Measurements from ENCODE around the gene IL9R.
A peak's percentile ranks its signal among the peaks of the same experiment; 100 is the strongest.
"Not testable (repeated sequence)": the region's sequence is repeated elsewhere in the genome, so short reads cannot be mapped to it uniquely, and the experiment has no call there.

The IL9R gene

GRCh38 chrX:155997436-155997835, at the start of gene IL9R:
TSS of gene IL9R (plus strand) at chrX:155997696. CDS start at chrX:155997760, 64 bp downstream.
- peak in 2 of 4 experiments; percentile 9 to 15 for DNase-seq (ENCODE audit: low read depth in 4 of 4, low spot score in 1 of 4)

- DNase-seq (ENCODE audit: low read depth in 4 of 4, low spot score in 1 of 4): no peak
Measured at GRCh38 chrX:155949098-155949497, 48.4 kb upstream of the IL9R start.

GRCh38 chrX:155951237-155951789, 46.2 kb upstream of the IL9R start:
- no peak for DNase-seq (ENCODE audit: low read depth in 4 of 4, low spot score in 1 of 4)

GRCh38 chrX:155953055-155953454, 44.4 kb upstream of the IL9R start:
- DNase-seq (ENCODE audit: low read depth in 4 of 4, low spot score in 1 of 4): no peak

GRCh38 chrX:155954793-155955192, 42.7 kb upstream of the IL9R start:
- DNase-seq (ENCODE audit: low read depth in 4 of 4, low spot score in 1 of 4): no peak

GRCh38 chrX:155956099-155956498, 41.4 kb upstream of the IL9R start:
- no peak for DNase-seq (ENCODE audit: low read depth in 4 of 4, low spot score in 1 of 4)

- DNase-seq (ENCODE audit: low read depth in 4 of 4, low spot score in 1 of 4): no peak
Measured at GRCh38 chrX:155956649-155957048, 40.8 kb upstream of the IL9R start.

GRCh38 chrX:155957843-155958242, 39.7 kb upstream of the IL9R start:
- no peak for DNase-seq (ENCODE audit: low read depth in 4 of 4, low spot score in 1 of 4)

GRCh38 chrX:155959018-155959587, 38.4 kb upstream of the IL9R start:
- no peak for DNase-seq (ENCODE audit: low read depth in 4 of 4, low spot score in 1 of 4)

GRCh38 chrX:155962906-155963305, 34.6 kb upstream of the IL9R start:
- no peak for DNase-seq (ENCODE audit: low read depth in 4 of 4, low spot score in 1 of 4)

- DNase-seq (ENCODE audit: low read depth in 4 of 4, low spot score in 1 of 4): no peak
Measured at GRCh38 chrX:155966876-155967275, 30.6 kb upstream of the IL9R start.

- DNase-seq (ENCODE audit: low read depth in 4 of 4, low spot score in 1 of 4): no peak
Measured at GRCh38 chrX:155967653-155968325, 29.7 kb upstream of the IL9R start.

- no peak for DNase-seq (ENCODE audit: low read depth in 4 of 4, low spot score in 1 of 4)
Measured at GRCh38 chrX:155968326-155968661, 29.2 kb upstream of the IL9R start.

- DNase-seq (ENCODE audit: low read depth in 4 of 4, low spot score in 1 of 4): no peak
Measured at GRCh38 chrX:155968791-155969190, 28.7 kb upstream of the IL9R start.

- DNase-seq (ENCODE audit: low read depth in 4 of 4, low spot score in 1 of 4): not testable (repeated sequence)
Measured at GRCh38 chrX:155971658-155972057, 25.8 kb upstream of the IL9R start.

- not testable (repeated sequence) for DNase-seq (ENCODE audit: low read depth in 4 of 4, low spot score in 1 of 4)
Measured at GRCh38 chrX:155972241-155972640, 25.3 kb upstream of the IL9R start.

GRCh38 chrX:155983326-155983725, 14.2 kb upstream of the IL9R start:
- DNase-seq (ENCODE audit: low read depth in 4 of 4, low spot score in 1 of 4): no peak

GRCh38 chrX:155985208-155985607, 12.3 kb upstream of the IL9R start:
- DNase-seq (ENCODE audit: low read depth in 4 of 4, low spot score in 1 of 4): no peak

- DNase-seq (ENCODE audit: low read depth in 4 of 4, low spot score in 1 of 4): not testable (repeated sequence)
Measured at GRCh38 chrX:155986995-155987394, 10.5 kb upstream of the IL9R start.

- no peak for DNase-seq (ENCODE audit: low read depth in 4 of 4, low spot score in 1 of 4)
Measured at GRCh38 chrX:155988859-155989258, 8.6 kb upstream of the IL9R start.

- DNase-seq (ENCODE audit: low read depth in 4 of 4, low spot score in 1 of 4): no peak
Measured at GRCh38 chrX:155993421-155993820, 4.1 kb upstream of the IL9R start.

- no peak for DNase-seq (ENCODE audit: low read depth in 4 of 4, low spot score in 1 of 4)
Measured at GRCh38 chrX:155995321-155995875, 2.1 kb upstream of the IL9R start.

Data from stimulated activated CD4-positive, alpha-beta T cell treated with anti-CD3 and anti-CD28 coated beads, Interleukin-1b, Interleukin-23, amount 100 ng/mL, for 24 hours (primary cell).